ENCODE results near the gene IPO4.

DNA sequence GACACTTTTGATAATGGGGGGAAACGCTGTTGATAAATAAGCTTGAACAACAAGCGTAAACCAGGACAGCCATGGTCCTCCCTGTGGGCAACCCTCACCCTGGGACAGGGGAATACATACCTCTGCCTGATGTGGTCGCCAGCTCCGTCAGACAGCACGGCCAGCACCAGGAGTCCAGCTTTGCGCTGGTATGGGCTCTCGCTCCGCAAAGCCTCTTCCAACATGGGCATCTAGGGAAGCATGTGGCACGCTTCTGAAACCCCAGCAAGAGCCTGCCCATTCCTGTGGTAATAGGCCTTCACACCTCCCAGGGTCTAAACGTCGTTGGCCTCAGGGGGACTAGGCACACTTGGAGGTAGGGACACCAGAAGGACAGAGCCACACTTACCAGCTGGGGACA, 2.9 kb downstream of the IPO4 start:
- TF ChIP-seq, protein P1, sequence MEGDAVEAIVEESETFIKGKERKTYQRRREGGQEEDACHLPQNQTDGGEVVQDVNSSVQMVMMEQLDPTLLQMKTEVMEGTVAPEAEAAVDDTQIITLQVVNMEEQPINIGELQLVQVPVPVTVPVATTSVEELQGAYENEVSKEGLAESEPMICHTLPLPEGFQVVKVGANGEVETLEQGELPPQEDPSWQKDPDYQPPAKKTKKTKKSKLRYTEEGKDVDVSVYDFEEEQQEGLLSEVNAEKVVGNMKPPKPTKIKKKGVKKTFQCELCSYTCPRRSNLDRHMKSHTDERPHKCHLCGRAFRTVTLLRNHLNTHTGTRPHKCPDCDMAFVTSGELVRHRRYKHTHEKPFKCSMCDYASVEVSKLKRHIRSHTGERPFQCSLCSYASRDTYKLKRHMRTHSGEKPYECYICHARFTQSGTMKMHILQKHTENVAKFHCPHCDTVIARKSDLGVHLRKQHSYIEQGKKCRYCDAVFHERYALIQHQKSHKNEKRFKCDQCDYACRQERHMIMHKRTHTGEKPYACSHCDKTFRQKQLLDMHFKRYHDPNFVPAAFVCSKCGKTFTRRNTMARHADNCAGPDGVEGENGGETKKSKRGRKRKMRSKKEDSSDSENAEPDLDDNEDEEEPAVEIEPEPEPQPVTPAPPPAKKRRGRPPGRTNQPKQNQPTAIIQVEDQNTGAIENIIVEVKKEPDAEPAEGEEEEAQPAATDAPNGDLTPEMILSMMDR (IDR thresholded peaks at IDR 0.05): no peak
- no peak for TF ChIP-seq POLR2A (IDR thresholded peaks at IDR 0.05)
